ENCODE results near the gene CHRNA3. TPM values are rescaled to one million over a fixed set of nuclear protein-coding genes. Genes with fewer than 3 reads are reported as not detected.
A peak's percentile ranks its signal among the peaks of the same experiment; 100 is the strongest.
"Not testable (repeated sequence)": the region's sequence is repeated elsewhere in the genome, so short reads cannot be mapped to it uniquely, and the experiment has no call there.

CHRNA3 gene
- polyA plus RNA-seq, 6 donors from 2014 or later = not detected

DNA sequence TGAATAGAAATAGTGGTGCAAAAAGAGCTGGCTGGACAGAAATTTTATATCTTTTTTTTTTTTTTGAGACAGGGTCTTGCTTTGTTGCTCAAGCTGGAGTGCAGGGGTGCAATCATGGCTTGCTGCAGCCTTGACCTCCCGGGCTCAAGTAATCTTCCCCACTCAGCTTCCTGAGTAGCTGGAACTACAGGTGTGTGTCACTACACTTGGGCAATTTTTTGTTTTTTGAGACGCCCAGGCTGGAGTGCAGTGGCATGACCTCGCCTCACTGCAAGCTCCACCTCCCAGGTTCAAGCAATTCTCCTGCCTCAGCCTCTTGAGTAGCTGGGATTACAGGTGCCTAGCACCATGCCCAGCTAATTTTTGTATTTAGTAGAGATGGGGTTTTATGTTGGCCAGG lies 22.4 kb downstream of the CHRNA3 start:
- H3K27ac Mint-ChIP-seq = no peak overlapping the region
- no peak overlapping the region for H3K4me3 Mint-ChIP-seq
- DNase-seq (no peak), ATAC-seq (ENCODE audit: low read depth in 2 of 2) (no peak)
- H3K27me3 Mint-ChIP-seq = peaks cover 6 to 17% (median 10%) of the 10 kb centered on the region in 3 donors
- no peaks in the 10 kb centered on the region for H3K4me1 Mint-ChIP-seq
- H3K9me3 Mint-ChIP-seq = no peaks in the 10 kb centered on the region
- H3K36me3 Mint-ChIP-seq = no peaks in the 10 kb centered on the region

DNA sequence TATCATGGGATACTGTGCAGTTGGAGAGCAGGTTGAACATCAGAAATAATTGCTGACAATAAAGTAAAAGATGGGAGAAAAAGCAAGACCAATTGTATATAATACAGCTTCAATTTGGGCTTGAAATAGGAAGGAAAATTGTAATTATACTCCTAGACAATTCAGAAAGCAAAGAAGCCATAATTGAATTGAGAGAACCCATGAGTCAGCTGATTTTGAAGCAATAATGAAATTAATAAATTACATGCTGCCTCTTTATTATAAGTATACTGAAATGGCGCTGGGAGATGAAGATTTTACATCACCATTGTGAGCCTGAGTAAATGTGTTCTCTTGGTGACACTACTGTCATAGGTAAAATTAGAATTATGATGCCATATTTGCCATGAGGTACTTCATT lies 23.2 kb downstream of the CHRNA3 start:
- Mint-ChIP-seq H3K27me3 (peaks cover 2 to 11% (median 4%) of the 10 kb centered on the region in 3 donors), H3K4me1 (no peaks in the 10 kb centered on the region), H3K9me3 (no peaks in the 10 kb centered on the region), H3K27ac (no peak overlapping the region), H3K36me3 (no peaks in the 10 kb centered on the region), H3K4me3 (no peak overlapping the region)
- ATAC-seq (ENCODE audit: low read depth in 2 of 2) (no peak), DNase-seq (no peak)

DNA sequence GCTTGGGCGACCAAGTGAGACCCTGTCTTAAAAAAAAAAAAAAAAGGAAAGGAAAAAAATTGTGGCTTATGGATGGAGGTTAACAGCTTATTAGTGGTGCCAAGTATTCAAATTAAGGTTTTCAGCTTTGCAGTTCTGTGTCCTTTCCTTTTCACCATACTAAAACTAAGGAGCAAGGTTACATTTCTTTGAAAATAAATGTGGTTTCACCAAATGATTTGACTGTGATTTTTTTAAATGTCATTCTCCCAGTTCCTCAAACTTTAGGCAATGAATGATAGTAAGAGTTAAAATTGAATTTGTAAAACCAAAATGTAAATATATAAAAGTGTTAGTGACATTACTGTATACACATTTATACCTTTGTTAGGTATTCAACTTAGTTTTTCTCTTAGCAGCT lies 45.9 kb downstream of the CHRNA3 start:
- ATAC-seq (ENCODE audit: low read depth in 2 of 2) = no peak

DNA sequence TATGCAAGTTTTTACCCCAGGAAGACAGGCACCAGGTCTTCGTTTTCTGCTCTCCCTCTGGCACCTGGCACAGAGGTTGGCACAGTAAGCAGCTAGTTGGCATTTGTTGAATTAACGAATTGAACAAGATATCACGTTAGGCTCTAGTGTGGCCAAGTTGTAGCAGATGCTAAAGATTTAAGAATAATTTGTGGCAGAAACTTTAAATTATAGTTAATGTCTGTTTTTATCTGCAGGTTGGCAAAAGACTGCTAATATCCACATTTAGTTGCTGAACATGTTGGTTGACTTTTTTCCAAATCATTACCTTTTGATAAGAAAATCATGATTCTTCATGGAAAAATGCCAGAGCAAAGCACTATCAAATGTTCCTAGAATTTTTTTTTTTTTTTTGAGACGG lies 47.4 kb downstream of the CHRNA3 start:
- H3K27ac Mint-ChIP-seq = no peak overlapping the region

More for the DNA sequence above, 45.9 kb downstream of the CHRNA3 start:
- Mint-ChIP-seq H3K27me3 (peaks cover 0 to 6% (median 5%) of the 10 kb centered on the region in 3 donors), H3K9me3 (no peaks in the 10 kb centered on the region), H3K36me3 (no peaks in the 10 kb centered on the region), H3K4me3 (no peak overlapping the region), H3K27ac (no peak overlapping the region), H3K4me1 (no peaks in the 10 kb centered on the region)
- DNase-seq = no peak

DNA sequence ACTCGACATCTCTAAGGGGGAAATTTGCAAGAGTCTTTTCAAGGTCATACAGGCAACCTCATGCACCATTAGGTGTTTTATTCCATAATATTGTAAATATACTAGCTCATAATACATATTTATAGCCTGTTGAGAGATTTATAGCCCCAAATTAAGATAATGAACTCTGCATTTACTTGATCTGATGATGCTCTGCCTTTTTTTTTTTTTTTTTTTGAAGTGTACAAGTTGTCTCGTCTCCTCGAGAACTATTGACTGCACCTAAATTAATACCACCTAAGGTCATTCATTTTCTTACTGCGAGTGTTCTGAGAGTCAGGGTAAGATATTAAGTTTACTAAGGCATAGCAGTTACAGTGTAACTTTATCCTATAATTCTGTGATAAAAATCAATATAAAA lies 49.4 kb downstream of the CHRNA3 start:
- no peak for ATAC-seq (ENCODE audit: low read depth in 2 of 2)
- Mint-ChIP-seq H3K27ac (no peak overlapping the region), H3K4me3 (no peak overlapping the region)

More for the DNA sequence above, 47.4 kb downstream of the CHRNA3 start:
- no peak for DNase-seq
- Mint-ChIP-seq H3K4me1 (no peaks in the 10 kb centered on the region), H3K27me3 (peaks cover 0 to 6% (median 5%) of the 10 kb centered on the region in 3 donors), H3K9me3 (no peaks in the 10 kb centered on the region), H3K36me3 (no peaks in the 10 kb centered on the region), H3K4me3 (no peak overlapping the region)
- no peak for ATAC-seq (ENCODE audit: low read depth in 2 of 2)

DNA sequence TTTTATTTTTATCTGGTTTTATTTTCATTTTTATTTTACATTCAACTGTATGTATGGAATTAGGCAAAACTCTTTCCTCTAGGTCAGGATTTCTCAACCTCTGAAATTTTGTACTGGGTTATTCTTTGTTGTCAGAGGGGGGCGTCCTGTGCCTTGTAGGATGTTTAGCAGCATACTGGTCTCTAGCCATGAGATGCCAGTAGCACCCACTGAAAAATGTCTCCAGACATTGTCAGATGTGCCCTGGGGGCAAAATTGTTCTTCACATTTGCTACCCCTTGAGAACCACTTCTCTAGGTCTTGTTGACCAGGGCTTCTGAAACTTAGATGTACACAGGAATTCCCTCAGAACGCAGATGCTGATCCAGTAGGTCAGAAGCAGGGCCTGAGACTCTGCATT lies 50.1 kb downstream of the CHRNA3 start:
- ATAC-seq (ENCODE audit: low read depth in 2 of 2) (no peak), DNase-seq (no peak)
- no peaks in the 10 kb centered on the region for H3K36me3 Mint-ChIP-seq
- no peaks in the 10 kb centered on the region for H3K9me3 Mint-ChIP-seq
- peaks cover 0 to 16% (median 11%) of the 10 kb centered on the region in 3 donors for H3K27me3 Mint-ChIP-seq
- no peak overlapping the region for H3K4me3 Mint-ChIP-seq
- peaks cover 8 to 12% (median 10%) of the 10 kb centered on the region in 3 donors for H3K4me1 Mint-ChIP-seq
- no peak overlapping the region for H3K27ac Mint-ChIP-seq

More for the DNA sequence above, 49.4 kb downstream of the CHRNA3 start:
- Mint-ChIP-seq H3K27me3 (peaks cover 0 to 16% (median 8%) of the 10 kb centered on the region in 3 donors), H3K9me3 (no peaks in the 10 kb centered on the region), H3K4me1 (peaks cover 1 to 8% (median 4%) of the 10 kb centered on the region in 3 donors), H3K36me3 (no peaks in the 10 kb centered on the region)
- DNase-seq = no peak

DNA sequence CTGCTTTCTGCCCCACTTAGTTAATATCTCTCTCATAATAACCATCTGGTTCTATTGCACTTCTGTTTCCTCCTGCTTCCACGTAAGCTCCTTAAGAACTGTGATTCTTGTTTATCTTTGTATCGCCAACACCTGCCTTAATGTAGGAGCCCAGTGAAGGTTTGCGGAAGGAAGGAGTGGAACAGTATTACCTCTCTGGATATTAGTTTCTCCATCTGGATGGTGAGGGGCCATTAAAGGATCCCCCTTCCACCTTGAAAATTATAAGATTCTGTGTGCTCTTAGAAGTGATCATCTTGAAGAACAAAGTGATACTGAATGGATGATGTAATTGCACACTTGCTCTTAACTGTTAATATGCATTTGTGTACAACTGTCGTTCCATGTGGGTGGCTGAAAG lies 53.3 kb downstream of the CHRNA3 start:
- no peak overlapping the region for H3K27ac Mint-ChIP-seq
- H3K9me3 Mint-ChIP-seq = no peaks in the 10 kb centered on the region
- ATAC-seq (ENCODE audit: low read depth in 2 of 2) (no peak), DNase-seq (no peak)
- H3K36me3 Mint-ChIP-seq = no peaks in the 10 kb centered on the region
- H3K4me1 Mint-ChIP-seq = peaks cover 17 to 23% (median 21%) of the 10 kb centered on the region in 3 donors
- H3K4me3 Mint-ChIP-seq = peak overlapping the region in 3 of 8 donors; percentile 3 to 62 (median 20)
- peaks cover 0 to 25% (median 6%) of the 10 kb centered on the region in 3 donors for H3K27me3 Mint-ChIP-seq

DNA sequence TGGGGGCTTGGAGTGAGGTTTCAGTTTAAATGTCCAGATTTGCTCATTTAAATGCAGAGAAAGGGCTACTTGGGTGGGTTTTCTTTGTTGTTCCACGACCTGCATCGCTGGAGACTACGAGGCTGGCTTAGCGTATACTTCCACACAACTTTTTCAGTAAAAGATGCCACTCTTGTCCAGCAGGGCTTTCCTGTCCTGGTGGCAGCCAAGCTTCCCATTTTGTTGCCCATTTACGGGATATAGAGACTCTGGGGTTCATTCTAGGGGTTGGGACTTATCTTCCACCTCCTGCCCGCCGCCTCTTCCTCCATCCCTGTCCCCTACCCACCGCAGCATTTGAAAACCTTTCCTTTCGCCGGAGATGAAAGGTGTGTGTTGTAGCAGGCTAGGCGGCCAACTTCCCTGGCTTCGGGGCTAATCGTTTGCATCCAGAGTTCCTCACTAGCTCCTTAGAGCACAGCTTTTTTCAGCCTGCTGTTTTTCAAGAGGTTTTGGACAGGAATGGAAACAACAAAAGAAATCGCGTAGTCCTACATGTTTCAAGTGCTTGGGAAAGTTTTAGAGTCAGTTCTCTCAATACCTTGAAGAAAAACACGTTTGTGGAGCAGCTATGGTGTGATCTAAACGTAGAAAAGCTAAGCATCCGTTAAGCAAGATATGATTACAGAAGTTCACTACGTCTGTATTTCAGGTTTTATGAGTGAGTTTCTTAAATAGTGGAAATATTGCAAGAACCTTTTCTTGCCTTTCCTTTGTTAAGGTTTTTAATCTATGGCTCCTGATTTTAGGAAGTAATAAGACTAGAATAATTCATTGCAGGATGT lies 54.6 kb downstream of the CHRNA3 start:
- Mint-ChIP-seq H3K27me3 (peaks cover 6 to 34% (median 8%) of the 10 kb centered on the region in 3 donors), H3K36me3 (no peaks in the 10 kb centered on the region), H3K4me3 (peak overlapping the region; percentile 85 to 96 (median 90)), H3K9me3 (no peaks in the 10 kb centered on the region), H3K27ac (peak overlapping the region in 2 of 6 donors; percentile 23 to 40), H3K4me1 (peaks cover 17 to 23% (median 21%) of the 10 kb centered on the region in 3 donors)
- ATAC-seq (ENCODE audit: low read depth in 2 of 2) (peak in 1 of 2 donors; percentile 5), DNase-seq (no peak)

DNA sequence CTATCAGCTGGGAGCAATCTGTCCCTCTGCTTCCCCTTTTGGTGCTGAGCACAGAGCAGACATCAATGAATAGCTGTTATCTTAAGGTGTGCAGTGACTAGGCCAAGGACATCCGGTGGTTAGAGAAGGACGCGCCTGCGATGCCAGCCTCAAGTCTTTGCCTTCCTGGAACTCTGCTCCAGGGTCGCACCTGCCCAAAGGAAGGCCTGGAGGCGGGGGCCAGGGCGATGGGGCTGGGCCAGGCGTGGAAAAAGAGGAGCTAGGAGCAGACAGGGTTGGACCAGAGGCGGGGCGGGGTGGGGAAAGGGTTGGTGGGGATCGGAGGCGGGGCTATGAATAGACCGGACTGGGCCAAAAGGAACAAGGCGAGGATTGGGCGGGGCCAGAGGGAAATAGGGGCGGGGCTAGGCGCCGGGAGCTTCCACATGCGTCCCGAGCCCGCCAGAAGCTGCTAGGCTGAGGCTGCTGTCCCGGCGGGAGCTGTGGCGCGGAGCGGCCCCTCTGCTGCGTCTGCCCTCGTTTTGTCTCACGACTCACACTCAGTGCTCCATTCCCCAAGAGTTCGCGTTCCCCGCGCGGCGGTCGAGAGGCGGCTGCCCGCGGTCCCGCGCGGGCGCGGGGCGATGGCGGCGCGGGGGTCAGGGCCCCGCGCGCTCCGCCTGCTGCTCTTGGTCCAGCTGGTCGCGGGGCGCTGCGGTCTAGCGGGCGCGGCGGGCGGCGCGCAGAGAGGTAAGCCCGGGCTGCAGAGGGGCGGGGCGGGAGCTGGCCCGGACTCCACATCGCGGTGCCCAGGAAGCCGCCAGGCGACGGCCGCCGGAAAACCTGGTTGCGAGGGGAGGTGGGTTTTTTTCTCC lies 55.5 kb downstream of the CHRNA3 start, which contains the start of gene CHRNA5:
Gene CHRNA5 (plus strand): TSS at position 424 of the 854 bp plus-strand sequence. CDS start 200 bp downstream, at position 624.
- DNase-seq = peak; percentile 63
- Mint-ChIP-seq H3K36me3 (no peaks in the 10 kb centered on the region), H3K27ac (peak within 1 kb of the TSS in 5 of 6 donors; percentile 47 to 92 (median 71)), H3K27me3 (peaks cover 6 to 34% (median 9%) of the 10 kb centered on the region in 3 donors), H3K9me3 (no peaks in the 10 kb centered on the region), H3K4me3 (peak within 1 kb of the TSS; percentile 87 to 96 (median 92)), H3K4me1 (peaks cover 17 to 23% (median 21%) of the 10 kb centered on the region in 3 donors)
- peak; percentile 82 to 87 for ATAC-seq (ENCODE audit: low read depth in 2 of 2)

DNA sequence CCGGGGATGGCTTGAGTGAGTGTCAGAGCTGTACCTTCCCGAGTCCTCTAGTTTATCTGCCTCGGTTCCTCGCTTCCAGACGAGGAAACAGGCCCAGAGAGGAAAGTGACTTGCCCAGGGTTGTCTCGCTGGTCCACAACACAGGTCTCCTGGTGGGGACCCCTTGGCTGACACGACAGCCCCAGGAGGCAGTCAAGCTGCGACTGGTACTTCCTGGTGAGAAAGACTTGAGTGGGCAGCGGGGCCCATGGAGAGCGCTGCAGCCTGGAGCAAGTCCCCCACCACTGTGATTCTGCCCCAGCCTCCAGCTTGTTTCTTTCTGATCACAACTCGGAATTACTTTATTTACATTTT lies 56.1 kb downstream of the CHRNA3 start:
- peak in 1 of 2 donors; percentile 11 for ATAC-seq (ENCODE audit: low read depth in 2 of 2)
- H3K36me3 Mint-ChIP-seq = no peaks in the 10 kb centered on the region
- peak overlapping the region in 4 of 6 donors; percentile 49 to 92 (median 75) for H3K27ac Mint-ChIP-seq
- H3K4me1 Mint-ChIP-seq = peaks cover 17 to 23% (median 21%) of the 10 kb centered on the region in 3 donors
- peak overlapping the region; percentile 85 to 96 (median 92) for H3K4me3 Mint-ChIP-seq
- peaks cover 6 to 34% (median 9%) of the 10 kb centered on the region in 3 donors for H3K27me3 Mint-ChIP-seq
- H3K9me3 Mint-ChIP-seq = no peaks in the 10 kb centered on the region
- DNase-seq = no peak

DNA sequence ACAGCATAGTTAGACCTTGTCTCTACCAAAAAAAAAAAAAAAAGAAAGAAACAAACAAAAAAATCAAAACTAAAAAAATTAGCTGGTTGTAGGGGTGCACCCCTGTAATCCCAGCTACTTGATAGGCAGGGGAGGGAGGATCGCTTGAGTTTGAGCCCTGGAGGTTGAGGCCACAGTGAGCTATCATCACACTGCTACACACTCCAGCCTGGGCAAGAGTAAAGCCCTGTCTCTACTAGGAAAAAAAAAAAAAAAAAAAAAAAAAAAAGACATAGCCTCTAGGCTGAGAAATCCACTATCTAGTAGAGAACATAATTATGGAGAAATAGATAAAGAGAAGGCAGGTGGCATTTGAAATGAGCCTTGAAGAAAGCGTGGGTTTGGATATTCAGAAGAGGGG lies 57.7 kb downstream of the CHRNA3 start:
- peak overlapping the region in 1 of 8 donors; percentile 90 for H3K4me3 Mint-ChIP-seq
- ATAC-seq (ENCODE audit: low read depth in 2 of 2) (no peak), DNase-seq (no peak)
- H3K36me3 Mint-ChIP-seq = no peaks in the 10 kb centered on the region
- peaks cover 6 to 34% (median 16%) of the 10 kb centered on the region in 3 donors for H3K27me3 Mint-ChIP-seq
- H3K9me3 Mint-ChIP-seq = no peaks in the 10 kb centered on the region
- peaks cover 17 to 23% (median 21%) of the 10 kb centered on the region in 3 donors for H3K4me1 Mint-ChIP-seq
- no peak overlapping the region for H3K27ac Mint-ChIP-seq

DNA sequence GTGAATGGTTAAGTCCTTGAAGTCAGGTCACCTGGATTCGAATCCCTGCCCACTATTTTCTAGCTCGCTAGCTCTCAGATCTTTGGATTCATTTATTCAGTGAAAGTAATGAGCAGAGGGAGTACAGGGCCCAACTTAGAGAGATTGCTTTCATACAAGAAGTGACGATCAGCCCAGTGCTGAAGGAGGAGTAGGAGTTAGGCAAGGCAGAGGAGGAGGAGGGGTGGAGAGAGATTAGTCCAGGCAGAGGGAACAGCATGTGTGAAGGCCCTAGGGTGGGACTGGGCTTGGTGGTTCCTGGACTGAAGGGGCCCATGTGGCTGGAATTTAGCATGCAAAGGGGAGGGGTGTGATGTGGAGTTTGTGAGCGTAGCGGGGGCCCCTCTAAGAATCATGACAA lies 59.3 kb downstream of the CHRNA3 start:
- no peaks in the 10 kb centered on the region for H3K9me3 Mint-ChIP-seq
- DNase-seq (no peak), ATAC-seq (ENCODE audit: low read depth in 2 of 2) (no peak)
- peak overlapping the region in 1 of 6 donors; percentile 0 for H3K27ac Mint-ChIP-seq
- H3K4me1 Mint-ChIP-seq = peaks cover 14 to 20% (median 16%) of the 10 kb centered on the region in 3 donors
- H3K4me3 Mint-ChIP-seq = peak overlapping the region in 1 of 8 donors; percentile 5
- H3K27me3 Mint-ChIP-seq = peaks cover 4 to 30% (median 16%) of the 10 kb centered on the region in 3 donors
- no peaks in the 10 kb centered on the region for H3K36me3 Mint-ChIP-seq

DNA sequence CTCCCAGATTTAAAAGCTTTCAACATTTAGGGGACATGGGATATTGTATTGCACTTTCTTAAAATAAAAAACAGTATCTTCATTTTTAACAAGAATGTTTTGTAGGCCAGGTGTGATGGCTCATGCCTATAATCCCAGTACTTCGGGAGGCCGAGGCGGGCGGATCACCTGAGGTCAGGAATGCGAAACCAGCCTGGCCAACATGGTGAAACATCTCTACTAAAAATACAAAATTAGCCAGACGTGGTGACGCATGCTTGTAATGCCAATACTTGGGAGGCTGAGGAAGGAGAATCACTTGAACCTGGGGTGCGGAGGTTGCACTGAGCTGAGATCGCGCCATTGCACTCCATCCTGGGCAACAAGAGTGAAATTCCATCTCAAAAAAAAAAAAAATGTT lies 60.6 kb downstream of the CHRNA3 start:
- not testable (repeated sequence) for DNase-seq; H3K27ac Mint-ChIP-seq; H3K9me3 Mint-ChIP-seq; H3K4me3 Mint-ChIP-seq; ATAC-seq (ENCODE audit: low read depth in 2 of 2); H3K36me3 Mint-ChIP-seq
- peaks cover 0 to 22% (median 16%) of the 10 kb centered on the region in 3 donors for H3K27me3 Mint-ChIP-seq
- H3K4me1 Mint-ChIP-seq = peaks cover 7 to 11% (median 8%) of the 10 kb centered on the region in 3 donors
